ENCODE measurements around the gene TXK.

GRCh38 chr4:48074657-48075056 lies 59.4 kb downstream of the TXK start:
- no peak for TF ChIP-seq POLR2AphosphoS5 (IDR thresholded peaks at IDR 0.05; ENCODE audit: low read depth, low read length)
- TF ChIP-seq, protein P1, sequence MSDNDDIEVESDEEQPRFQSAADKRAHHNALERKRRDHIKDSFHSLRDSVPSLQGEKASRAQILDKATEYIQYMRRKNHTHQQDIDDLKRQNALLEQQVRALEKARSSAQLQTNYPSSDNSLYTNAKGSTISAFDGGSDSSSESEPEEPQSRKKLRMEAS (IDR thresholded peaks at IDR 0.05) = no peak
- TF ChIP-seq POLR2A (IDR thresholded peaks at IDR 0.05; ENCODE audit: borderline replicate concordance, extremely low read depth, insufficient read depth, insufficient read length) = no peak
- TF ChIP-seq, protein P2, sequence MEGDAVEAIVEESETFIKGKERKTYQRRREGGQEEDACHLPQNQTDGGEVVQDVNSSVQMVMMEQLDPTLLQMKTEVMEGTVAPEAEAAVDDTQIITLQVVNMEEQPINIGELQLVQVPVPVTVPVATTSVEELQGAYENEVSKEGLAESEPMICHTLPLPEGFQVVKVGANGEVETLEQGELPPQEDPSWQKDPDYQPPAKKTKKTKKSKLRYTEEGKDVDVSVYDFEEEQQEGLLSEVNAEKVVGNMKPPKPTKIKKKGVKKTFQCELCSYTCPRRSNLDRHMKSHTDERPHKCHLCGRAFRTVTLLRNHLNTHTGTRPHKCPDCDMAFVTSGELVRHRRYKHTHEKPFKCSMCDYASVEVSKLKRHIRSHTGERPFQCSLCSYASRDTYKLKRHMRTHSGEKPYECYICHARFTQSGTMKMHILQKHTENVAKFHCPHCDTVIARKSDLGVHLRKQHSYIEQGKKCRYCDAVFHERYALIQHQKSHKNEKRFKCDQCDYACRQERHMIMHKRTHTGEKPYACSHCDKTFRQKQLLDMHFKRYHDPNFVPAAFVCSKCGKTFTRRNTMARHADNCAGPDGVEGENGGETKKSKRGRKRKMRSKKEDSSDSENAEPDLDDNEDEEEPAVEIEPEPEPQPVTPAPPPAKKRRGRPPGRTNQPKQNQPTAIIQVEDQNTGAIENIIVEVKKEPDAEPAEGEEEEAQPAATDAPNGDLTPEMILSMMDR (IDR thresholded peaks at IDR 0.05 in 2 of 3, conservative IDR thresholded peaks at IDR 0.05 in 1 of 3; ENCODE audit: borderline replicate concordance in 1 of 3, insufficient read depth in 1 of 3, low read depth in 2 of 3, low read length in 2 of 3) = no peak
- TF ChIP-seq CBX3 (IDR thresholded peaks at IDR 0.05; ENCODE audit: low read depth) = no peak
- no peak for TF ChIP-seq REST (IDR thresholded peaks at IDR 0.05; ENCODE audit: low read depth)
- no peak for TF ChIP-seq RAD21 (IDR thresholded peaks at IDR 0.05; ENCODE audit: low read depth)
- no peak for TF ChIP-seq SP1 (IDR thresholded peaks at IDR 0.05; ENCODE audit: low read depth)
- TF ChIP-seq EZH2phosphoT487 (IDR thresholded peaks at IDR 0.05; ENCODE audit: borderline replicate concordance) = no peak
- no peak for TF ChIP-seq CEBPB (IDR thresholded peaks at IDR 0.05; ENCODE audit: low read depth)

All from HCT116 (cell line).